H1 (cell line): ENCODE results near the gene SLIRP. TPM values are rescaled to one million over a fixed set of nuclear protein-coding genes. Genes with fewer than 3 reads are reported as not detected.
"Not testable (repeated sequence)": the region's sequence is repeated elsewhere in the genome, so short reads cannot be mapped to it uniquely, and the experiment has no call there.

ENCODE experiments used
- CTCF ChIA-PET: fragments of 300-600 bp; sonication (Branson Sonifier 250); formaldehyde crosslinking; loops from one replicate; lab custom pipeline; 2021; ENCODE audit not compliant: partially characterized antibody; lab: Charles Lee
- POLR2A ChIA-PET: fragments of 300-600 bp; sonication (Branson Sonifier 250); formaldehyde crosslinking; loops from one replicate; lab custom pipeline; 2021; ENCODE audit warnings: inconsistent platforms; ENCODE audit not compliant: partially characterized antibody; lab: Charles Lee
- DNase-seq, 2 experiments: peaks; one replicate each; pipeline versions ENCODE4 v3.0.0 to v3.0.0-alpha.2; 2010 to 2022; ENCODE audit warnings: low spot score in 2 of 2, low read depth in 1 of 2, mixed read lengths in 1 of 2
- FAIRE-seq: peaks from 2 replicates; lab custom pipeline; 2011; peaks lifted over from hg19 to GRCh38; lab: Jason Lieb, UNC
- H2AFZ ChIP-seq: 2 replicates; pipeline ENCODE4 v1.8.1; 2012; ENCODE audit warnings: low read length, inconsistent platforms
- H2AK5ac ChIP-seq: 2 replicates; pipeline ENCODE4 v1.6.1; 2013; ENCODE audit warnings: low read depth, low read length
- H2BK120ac ChIP-seq: replicated peaks from 2 replicates; pipeline ENCODE3; 2013; ENCODE audit warnings: low read depth, low read length, inconsistent platforms
- H2BK12ac ChIP-seq: 2 replicates; pipeline ENCODE4 v1.6.1; 2013; ENCODE audit warnings: low read depth, low read length
- H2BK15ac ChIP-seq: 2 replicates; pipeline ENCODE4 v1.6.1; 2013; ENCODE audit warnings: low read length
- H2BK20ac ChIP-seq: 2 replicates; pipeline ENCODE4 v1.6.1; 2013; ENCODE audit warnings: low read length
- H2BK5ac ChIP-seq: 2 replicates; pipeline ENCODE4 v1.6.1; 2013; ENCODE audit warnings: low read depth, low read length
- H3K14ac ChIP-seq: 2 replicates; pipeline ENCODE4 v1.6.1; 2013; ENCODE audit warnings: inconsistent platforms; ENCODE audit not compliant: insufficient read length
- H3K18ac ChIP-seq: 2 replicates; pipeline ENCODE4 v1.6.1; 2013; ENCODE audit warnings: low read length; ENCODE audit errors: extremely low read depth
- H3K23ac ChIP-seq: 2 replicates; pipeline ENCODE4 v1.6.1; 2013; ENCODE audit warnings: inconsistent platforms; ENCODE audit not compliant: insufficient read length
- H3K23me2 ChIP-seq: 2 replicates; pipeline ENCODE4 v1.6.1; 2013; ENCODE audit warnings: low read depth, low read length
- H3K27ac ChIP-seq: 2 replicates; pipeline ENCODE4 v1.6.1; 2011; ENCODE audit warnings: low read depth, low read length, inconsistent platforms
- H3K27me3 ChIP-seq, 4 experiments: replicated peaks in 1 of 4; 1 replicate in 1 of 4; 2 replicates in 3 of 4; pipeline versions ENCODE4 v1.6.1 to v1.8.1; 2011 to 2013; ENCODE audit warnings: low read length in 3 of 4, mild to moderate bottlenecking in 3 of 4, inconsistent platforms in 2 of 4, mixed read lengths in 2 of 4, moderate library complexity in 1 of 4; ENCODE audit not compliant: control insufficient read depth in 3 of 4, insufficient read depth in 3 of 4; ENCODE audit errors: extremely low read depth in 1 of 4
- H3K36me3 ChIP-seq, 4 experiments: 2 replicates each; pipeline versions ENCODE4 v1.6.1 to v1.8.1; 2011 to 2013; ENCODE audit warnings: mild to moderate bottlenecking in 4 of 4, low read length in 3 of 4, moderate library complexity in 2 of 4, control low read depth in 1 of 4, inconsistent platforms in 1 of 4; ENCODE audit not compliant: insufficient read depth in 4 of 4, control insufficient read depth in 2 of 4
- H3K4ac ChIP-seq: replicated peaks from 2 replicates; pipeline ENCODE3; 2013; ENCODE audit warnings: low read length, low read depth, mixed read lengths, inconsistent platforms; ENCODE audit not compliant: insufficient read length
- H3K4me1 ChIP-seq, 4 experiments: replicated peaks in 1 of 4; 1 replicate in 1 of 4; 2 replicates in 3 of 4; pipeline versions ENCODE4 v1.6.1 to v1.8.1; 2011 to 2013; ENCODE audit warnings: low read length in 3 of 4, inconsistent platforms in 2 of 4, mixed read lengths in 1 of 4; ENCODE audit not compliant: insufficient read depth in 4 of 4, control insufficient read depth in 3 of 4
- H3K4me2 ChIP-seq, 2 experiments: 2 replicates each; pipeline versions ENCODE4 v1.6.1 to v1.8.1; 2011 to 2013; ENCODE audit warnings: low read depth in 2 of 2, low read length in 2 of 2, control low read depth in 1 of 2, inconsistent platforms in 1 of 2, mild to moderate bottlenecking in 1 of 2; ENCODE audit not compliant: insufficient read depth in 1 of 2
- H3K4me3 ChIP-seq, 4 experiments: fragments of 200-600, 300-600 bp in 1 of 4; sonication (generic), shearing (Covaris generic), sonication (Bioruptor Twin) in 1 of 4; 2 replicates each; pipeline versions ENCODE4 v1.5.1 to v1.8.1; 2011 to 2016; ENCODE audit warnings: low read length in 4 of 4, low read depth in 3 of 4, control low read depth in 2 of 4, inconsistent platforms in 2 of 4, mild to moderate bottlenecking in 2 of 4, mixed read lengths in 1 of 4, moderate library complexity in 1 of 4; ENCODE audit not compliant: insufficient read depth in 2 of 4; ENCODE audit errors: extremely low read depth in 1 of 4
- H3K56ac ChIP-seq: replicated peaks from 2 replicates; pipeline ENCODE3; 2013; ENCODE audit warnings: low read depth, mild to moderate bottlenecking, mixed read lengths, low read length, inconsistent platforms; ENCODE audit not compliant: insufficient read length
- H3K79me1 ChIP-seq: 2 replicates; pipeline ENCODE4 v1.6.1; 2013; ENCODE audit warnings: low read depth, low read length, control low read depth
- H3K79me2 ChIP-seq, 2 experiments: 2 replicates each; pipeline versions ENCODE4 v1.6.1 to v1.8.1; 2012 to 2013; ENCODE audit warnings: low read length in 2 of 2, mild to moderate bottlenecking in 2 of 2, inconsistent platforms in 1 of 2; ENCODE audit not compliant: insufficient read depth in 2 of 2, control insufficient read depth in 1 of 2
- H3K9ac ChIP-seq, 4 experiments: replicated peaks in 1 of 4; 1 replicate in 1 of 4; 2 replicates in 3 of 4; pipeline versions ENCODE4 v1.6.1 to v1.8.1; 2011 to 2013; ENCODE audit warnings: low read depth in 3 of 4, low read length in 3 of 4, control low read depth in 2 of 4, mild to moderate bottlenecking in 2 of 4, moderate library complexity in 2 of 4, inconsistent platforms in 1 of 4; ENCODE audit errors: extremely low read depth in 1 of 4
- H3K9me3 ChIP-seq, 2 experiments: 2 replicates each; pipeline versions ENCODE4 v1.6.1 to v1.8.1; 2012 to 2013; ENCODE audit warnings: mild to moderate bottlenecking in 2 of 2, moderate library complexity in 2 of 2, control low read depth in 1 of 2, inconsistent platforms in 1 of 2, low read depth in 1 of 2, low read length in 1 of 2, mixed read lengths in 1 of 2; ENCODE audit not compliant: insufficient read depth in 2 of 2
- H4K20me1 ChIP-seq, 2 experiments: replicated peaks in 1 of 2; 2 replicates each; pipeline versions ENCODE3 to v1.8.1; 2011 to 2013; ENCODE audit warnings: inconsistent platforms in 2 of 2, low read length in 2 of 2, mild to moderate bottlenecking in 1 of 2; ENCODE audit not compliant: insufficient read depth in 2 of 2, control insufficient read depth in 1 of 2
- H4K5ac ChIP-seq: 2 replicates; pipeline ENCODE4 v1.6.1; 2013; ENCODE audit warnings: low read length, low read depth, mixed read lengths, inconsistent platforms; ENCODE audit not compliant: insufficient read length
- H4K8ac ChIP-seq: 2 replicates; pipeline ENCODE4 v1.8.0; 2013; ENCODE audit warnings: mild to moderate bottlenecking, moderate library complexity, low read length, inconsistent platforms; ENCODE audit not compliant: insufficient read depth; ENCODE audit errors: extremely low read depth
- H4K91ac ChIP-seq: replicated peaks from 2 replicates; pipeline ENCODE3; 2013; ENCODE audit warnings: low read length, mixed read lengths, inconsistent platforms; ENCODE audit not compliant: insufficient read length
- WGBS, 2 experiments: shearing (Covaris generic) in 1 of 2; methylation state at CpG; one replicate each; pipeline versions ENCODE4 v1.1.6 to v1.1.7; 2013 to 2015; ENCODE audit warnings: low lambda C conversion rate in 2 of 2, mixed read lengths in 2 of 2, inconsistent platforms in 1 of 2, low coverage in 1 of 2, missing lambda C conversion rate in 1 of 2; ENCODE audit not compliant: insufficient replicate concordance in 2 of 2, insufficient coverage in 1 of 2, insufficient read length in 1 of 2; ENCODE audit errors: extremely low coverage in 1 of 2, missing lambda C conversion rate in 1 of 2; 5-methylcytosine and 5-hydroxymethylcytosine counted together
- polyA plus RNA-seq, 7 experiments: library from polyadenylated mRNA; depleted of rRNA in 3 of 7; stranded (reverse) in 5 of 7; unstranded in 2 of 7; fragments of >200 nt in 5 of 7; fragments of 200-250 nt in 2 of 7; gene quantifications; 1 replicate in 5 of 7; 2 replicates in 1 of 7; 4 replicates in 1 of 7; pipeline versions ENCODE4 v1.2.1 to v1.2.3, GENCODE V29; 2011 to 2013; ENCODE audit warnings: missing spikeins in 2 of 7, mixed read lengths in 2 of 7
- total RNA-seq: library from RNA; stranded (reverse); fragmentation: NEBNext Ultra II Directional; extraction: Animal tissue kit (Norgen Biotek cat#: 25700); gene quantifications from 2 replicates; pipeline ENCODE4 v1.2.1, GENCODE V29; 2021

SLIRP gene
- total and polyA plus RNA-seq, 2 of the 8 experiments (the other 6 are each of a cell fraction or from before 2014, with no cell fraction given) = 374 to 383 TPM

- H3K4me3 ChIP-seq, H2BK120ac ChIP-seq, H3K9ac ChIP-seq, H4K8ac ChIP-seq, H2BK15ac ChIP-seq, H3K27ac ChIP-seq, H3K23me2 ChIP-seq, H3K23ac ChIP-seq, H3K4ac ChIP-seq, H2AFZ ChIP-seq, H3K4me1 ChIP-seq, H3K79me1 ChIP-seq, FAIRE-seq, H3K56ac ChIP-seq, H4K5ac ChIP-seq, POLR2A ChIA-PET, H2BK12ac ChIP-seq, H3K79me2 ChIP-seq, DNase-seq, H2BK20ac ChIP-seq, CTCF ChIA-PET, H4K20me1 ChIP-seq, H4K91ac ChIP-seq, H2AK5ac ChIP-seq, H3K9me3 ChIP-seq, H3K27me3 ChIP-seq, H2BK5ac ChIP-seq, H3K18ac ChIP-seq, H3K14ac ChIP-seq, H3K4me2 ChIP-seq, H3K36me3 ChIP-seq: not testable (repeated sequence)
- 73% methylated on average over 8 of the region's 9 CpGs; no CpG with 5 or more reads in 1 of the 2 experiments for WGBS, 2 experiments
Measured at GRCh38 chr14:77661562-77661961, 46.3 kb upstream of the SLIRP start.
